GM21528 (cell line): Measurements from ENCODE around the gene BRINP2.

Experiments
- ATAC-seq: cut with Tn5 transposase; IDR thresholded peaks from one replicate; pipeline ENCODE4 v1.9.1; 2021; ENCODE audit warnings: mild to moderate bottlenecking, moderate library complexity; ENCODE audit not compliant: unreplicated experiment, low FRiP score

Gene BRINP2

DNA sequence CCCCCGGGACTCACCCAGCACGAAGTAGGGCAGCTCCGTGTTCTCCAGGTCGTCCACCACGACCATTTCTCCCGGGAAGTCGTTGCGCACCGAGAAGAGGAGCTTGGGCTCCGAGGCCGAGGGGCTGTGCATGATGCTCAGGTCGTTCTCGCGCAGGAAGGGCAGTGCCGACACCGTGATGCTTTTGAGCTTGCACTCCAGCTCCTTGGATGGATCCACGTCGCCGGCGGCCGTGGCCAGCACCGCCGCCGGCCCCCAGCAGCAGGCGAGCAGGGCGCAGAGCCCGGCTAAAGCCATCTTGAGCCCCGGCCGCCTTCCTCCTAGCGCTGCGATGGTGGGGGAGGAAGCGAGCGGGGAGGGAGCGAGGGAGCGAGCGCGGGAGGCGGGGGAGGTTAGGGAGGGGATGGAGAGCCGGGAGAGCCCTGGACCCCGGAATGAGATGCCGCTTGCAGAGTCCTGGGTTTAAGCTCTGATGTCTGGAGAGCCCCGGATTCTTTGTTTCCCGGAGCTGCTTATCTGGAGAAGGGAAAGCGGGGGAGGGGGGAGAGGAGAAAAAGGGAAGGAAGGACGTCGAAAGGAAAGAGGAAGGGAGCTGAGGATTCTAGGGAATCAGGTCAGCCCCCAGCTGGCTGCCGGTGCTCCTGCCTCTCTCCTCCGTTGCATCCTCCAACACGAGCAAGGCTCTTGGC, 6.2 kb upstream of the BRINP2 start, which contains the start of gene ASTN1:
TSS of gene ASTN1 (minus strand) at position 333 of the 689 bp plus-strand sequence. CDS start at position 297, 36 bp downstream.
- no peak for ATAC-seq

- ATAC-seq = no peak
Measured at GRCh38 chr1:177165069-177165439, 5.7 kb upstream of the BRINP2 start.

GRCh38 chr1:177171536-177172123, 872 bp downstream of the BRINP2 start:
- ATAC-seq = no peak

- ATAC-seq = no peak
Measured at GRCh38 chr1:177172272-177172671, 1.5 kb downstream of the BRINP2 start.

- ATAC-seq = no peak
Measured at GRCh38 chr1:177172866-177173265, 2.1 kb downstream of the BRINP2 start.

- no peak for ATAC-seq
Measured at GRCh38 chr1:177173976-177174375, 3.2 kb downstream of the BRINP2 start.

- no peak for ATAC-seq
Measured at GRCh38 chr1:177174921-177175634, 4.3 kb downstream of the BRINP2 start.

- peak; percentile 20 for ATAC-seq
Measured at GRCh38 chr1:177181280-177181630, 10.5 kb downstream of the BRINP2 start.

- ATAC-seq = peak; percentile 94
Measured at GRCh38 chr1:177181631-177182291, 11.0 kb downstream of the BRINP2 start.

GRCh38 chr1:177183836-177184235, 13.1 kb downstream of the BRINP2 start:
- ATAC-seq = no peak

GRCh38 chr1:177185209-177185608, 14.5 kb downstream of the BRINP2 start:
- ATAC-seq = no peak

DNA sequence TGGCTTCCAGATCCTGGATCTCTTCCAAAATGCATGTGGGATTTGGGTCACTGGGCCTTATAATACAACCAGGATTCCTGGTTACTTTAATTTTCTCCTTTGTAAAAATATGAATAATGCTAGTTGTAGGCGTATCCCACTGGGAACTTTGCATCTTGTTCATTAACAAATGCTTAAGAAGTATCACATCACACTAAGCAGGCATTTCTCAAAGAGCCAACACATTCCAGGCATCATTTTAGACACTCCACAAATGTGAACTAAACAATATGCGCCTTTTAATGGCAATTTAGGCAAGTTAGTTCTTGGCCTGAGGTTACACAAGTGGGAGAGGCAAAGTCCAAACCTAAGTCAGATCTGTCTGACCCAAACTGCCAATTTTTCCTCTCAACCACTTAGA, 15.9 kb downstream of the BRINP2 start:
- no peak for ATAC-seq

DNA sequence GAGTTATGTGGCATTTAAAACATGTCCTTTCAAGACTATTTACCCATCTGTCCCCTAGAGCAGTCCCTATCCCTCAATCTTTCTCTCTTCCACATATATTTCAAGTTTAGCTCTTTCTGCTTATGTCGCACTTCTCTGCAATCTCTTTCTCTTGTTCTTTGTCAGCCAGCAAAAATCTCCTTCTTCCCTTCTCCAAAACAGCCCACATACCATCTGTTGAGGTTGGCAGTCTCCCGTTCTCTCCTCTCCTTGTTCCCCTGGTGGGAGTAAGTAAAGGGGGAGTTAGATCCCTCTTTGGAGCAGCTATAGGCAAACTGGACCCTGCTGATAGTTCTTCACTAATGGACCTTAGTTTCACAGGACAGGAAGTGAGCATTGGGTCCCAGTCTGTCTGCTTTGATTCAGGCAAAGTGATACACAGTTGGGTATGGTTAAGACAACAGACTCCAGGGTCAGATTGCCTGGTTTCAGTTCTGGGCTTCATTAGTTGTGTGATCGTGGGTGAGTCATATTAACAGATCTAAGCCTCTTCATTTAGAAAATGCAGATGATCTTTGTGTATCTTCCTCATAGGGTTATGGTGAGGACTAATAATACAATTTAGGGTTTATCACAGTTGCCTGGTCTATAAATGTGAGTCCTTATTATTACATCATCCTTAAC, 19.7 kb downstream of the BRINP2 start:
- no peak for ATAC-seq

- no peak for ATAC-seq
Measured at GRCh38 chr1:177198243-177198642, 27.5 kb downstream of the BRINP2 start.

GRCh38 chr1:177200290-177200689, 29.5 kb downstream of the BRINP2 start:
- ATAC-seq = no peak

DNA sequence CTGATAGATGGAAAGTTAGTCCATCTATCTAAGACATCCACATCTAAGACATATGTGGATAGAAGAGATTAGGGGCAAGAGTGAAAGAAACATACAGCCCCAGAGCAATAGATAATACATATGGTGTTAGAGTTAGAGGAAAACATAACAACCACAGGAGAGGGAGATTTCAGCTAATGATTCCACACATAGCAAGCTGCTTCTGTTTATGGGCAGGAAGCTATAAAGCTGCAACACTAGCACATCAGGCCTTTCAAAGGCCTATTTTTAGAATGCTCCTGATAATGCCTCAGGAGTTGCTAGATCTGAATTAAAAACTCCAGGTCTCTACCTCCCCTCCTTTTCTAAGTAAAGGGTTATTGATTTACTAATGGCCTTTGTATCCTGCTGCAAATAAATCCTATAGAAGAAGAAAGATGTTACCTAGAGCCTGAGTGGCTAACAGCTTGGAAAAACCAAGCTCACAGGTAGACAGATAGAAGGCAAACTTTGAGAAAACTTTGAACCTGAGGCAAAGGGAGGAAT, 36.1 kb downstream of the BRINP2 start:
- no peak for ATAC-seq

DNA sequence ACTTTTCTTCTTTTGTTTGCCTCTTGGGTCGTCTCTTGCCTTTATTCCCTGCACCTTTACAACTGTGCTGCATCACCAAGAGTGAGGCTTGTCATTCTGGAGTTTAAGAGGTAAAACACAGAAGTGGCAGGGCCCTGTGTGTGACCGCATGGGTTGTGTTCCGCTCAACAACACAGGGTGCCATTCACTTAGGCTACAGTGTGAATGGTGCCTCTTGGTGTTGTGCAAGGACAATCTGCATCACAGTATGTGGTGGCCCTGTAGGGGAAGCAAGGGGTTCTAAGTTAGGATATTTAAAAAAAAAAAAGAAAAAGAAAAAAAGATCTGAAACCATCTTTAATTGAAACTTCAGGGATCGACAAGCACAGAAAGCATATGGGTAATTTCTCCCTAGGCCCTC, 38.2 kb downstream of the BRINP2 start:
- no peak for ATAC-seq

GRCh38 chr1:177209357-177209756, 38.6 kb downstream of the BRINP2 start:
- no peak for ATAC-seq

DNA sequence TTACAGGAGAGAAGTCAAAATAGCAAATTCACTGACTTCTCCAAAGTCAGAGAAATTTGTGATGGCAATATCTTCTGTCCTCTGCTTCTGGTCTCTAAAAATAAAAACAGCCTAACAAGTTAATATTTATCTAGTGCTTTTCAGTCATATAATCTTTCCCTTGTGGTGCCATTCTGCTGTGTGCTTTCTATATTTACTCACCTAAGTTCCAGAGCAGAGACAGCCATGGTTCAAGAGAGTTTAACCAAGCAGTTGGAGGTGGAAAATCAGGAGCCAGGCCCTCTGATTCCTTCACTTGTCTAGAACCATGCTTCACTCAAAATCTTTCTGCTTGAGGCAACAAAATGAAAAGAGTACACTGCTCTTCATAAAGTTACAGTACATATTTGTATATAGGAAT, 39.3 kb downstream of the BRINP2 start:
- ATAC-seq = no peak

GRCh38 chr1:177211231-177211630, 40.5 kb downstream of the BRINP2 start:
- ATAC-seq = no peak
